ELF-1 (cell line): Measurements from ENCODE around the gene CENPE.
A peak's percentile ranks its signal among the peaks of the same experiment; 100 is the strongest.

Experiments used
- DNase-seq: peaks from one replicate; pipeline ENCODE4 v3.0.0-alpha.2; 2016; ENCODE audit warnings: low read depth, low spot score

The CENPE gene

DNA sequence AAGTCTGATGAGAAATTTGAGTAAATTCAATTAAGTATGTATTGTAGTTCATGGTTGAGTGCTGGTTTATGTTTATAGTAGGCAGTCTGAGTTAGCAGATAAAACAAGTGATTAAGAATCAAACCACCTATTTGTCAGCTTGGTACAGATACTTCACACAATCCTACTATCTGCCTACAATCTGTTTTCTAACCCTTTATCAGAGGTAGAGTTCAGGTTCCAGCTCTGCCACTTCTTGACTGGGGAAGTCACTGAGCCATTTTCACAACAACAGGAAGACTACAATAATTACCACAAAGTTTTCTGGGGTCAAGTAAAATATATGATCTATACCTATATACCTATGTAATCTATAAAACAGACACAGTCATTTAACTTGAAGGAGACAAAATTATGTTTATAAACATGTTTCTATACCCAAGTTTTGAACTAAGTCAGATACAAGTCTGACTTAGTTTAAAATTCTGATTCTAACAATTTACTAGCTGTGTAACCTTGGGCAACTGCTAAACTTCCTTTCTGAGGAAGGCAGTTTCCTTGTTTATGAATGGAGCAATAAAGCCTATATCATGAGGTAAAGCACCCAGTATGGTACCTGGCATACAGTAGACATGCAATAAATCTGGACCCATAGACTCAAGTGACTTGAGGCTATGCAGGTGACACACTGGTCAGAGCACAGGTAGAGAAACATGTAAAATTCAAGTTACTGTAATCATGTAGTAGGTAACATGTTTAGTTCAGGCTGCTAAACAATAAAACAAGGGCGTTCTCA, 61.3 kb downstream of the CENPE start:
- DNase-seq, result no peak

DNA sequence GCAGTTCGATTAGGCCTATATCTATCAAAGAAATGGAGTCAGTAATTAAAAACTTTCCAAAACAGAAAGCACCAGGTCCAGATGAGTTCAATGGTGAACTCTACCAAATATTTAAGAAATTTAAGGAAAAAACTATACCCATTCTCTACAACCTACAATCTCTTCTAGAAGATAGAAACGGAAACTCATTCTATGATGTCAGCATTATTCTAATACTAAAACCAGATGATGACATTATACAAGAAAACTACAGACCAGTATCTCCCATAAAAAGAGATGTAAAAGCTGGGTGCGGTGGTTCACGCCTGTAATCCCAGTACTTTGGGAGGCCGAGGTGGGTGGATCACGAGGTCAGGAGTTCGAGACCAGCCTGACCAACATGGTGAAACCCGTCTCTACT, 69.0 kb downstream of the CENPE start:
- DNase-seq, result no peak

DNA sequence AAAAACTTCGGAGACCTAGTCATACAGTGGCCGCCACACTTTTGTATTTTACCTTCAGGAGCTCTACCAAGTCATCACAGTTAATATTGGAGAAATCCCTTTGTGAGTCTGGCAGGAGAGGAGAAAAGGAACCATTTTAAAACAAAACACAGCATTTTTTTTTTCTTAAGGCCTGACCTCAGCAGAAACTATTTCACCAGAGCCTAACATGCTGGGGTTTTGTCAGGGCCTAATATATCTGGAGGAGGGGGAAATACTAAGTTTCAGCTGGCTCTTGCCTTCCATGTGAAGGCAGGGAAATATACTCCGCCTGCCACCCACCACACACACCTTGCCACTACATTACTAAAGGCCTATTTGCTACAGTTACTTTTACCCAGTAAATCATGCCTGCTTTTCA, 72.0 kb downstream of the CENPE start:
- DNase-seq, result no peak

DNA sequence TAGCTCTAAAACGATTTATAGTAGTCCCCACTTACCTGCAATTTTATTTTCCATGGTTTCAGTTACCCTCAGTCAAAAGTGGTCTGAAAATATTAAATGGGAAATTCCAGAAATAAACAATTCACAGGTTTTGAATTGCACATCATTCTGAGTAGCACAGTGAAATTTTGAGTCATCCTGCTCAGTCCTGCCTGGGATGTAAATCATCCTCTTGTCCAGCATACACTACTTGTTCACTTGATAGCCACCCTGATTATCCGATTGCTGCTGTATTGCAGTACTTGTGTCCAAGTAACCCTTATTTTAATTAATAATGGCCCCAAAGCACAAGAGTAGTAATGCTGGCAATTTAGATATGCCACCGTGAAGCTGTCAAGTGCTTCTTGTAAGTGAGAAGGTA, 75.0 kb downstream of the CENPE start:
- no peak for DNase-seq

DNA sequence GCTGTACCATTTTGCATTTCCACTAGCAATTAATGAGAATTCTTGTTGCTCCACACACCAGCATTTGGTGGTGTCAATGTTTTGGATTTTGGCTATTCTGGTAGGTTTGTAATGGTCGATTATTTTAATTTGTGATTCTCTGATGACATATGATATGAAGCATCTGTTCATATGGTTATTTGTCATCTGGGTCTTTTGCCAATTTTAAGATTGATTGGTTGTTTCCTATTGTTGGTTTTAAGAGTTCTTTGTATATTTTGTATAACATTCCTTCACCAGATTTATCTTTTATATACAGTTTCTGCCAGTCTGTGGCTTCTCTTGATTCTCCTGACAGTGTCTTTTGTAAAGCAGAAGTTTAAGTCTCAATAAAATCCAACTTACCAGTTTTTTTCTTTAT, 80.0 kb downstream of the CENPE start:
- DNase-seq, result no peak

DNA sequence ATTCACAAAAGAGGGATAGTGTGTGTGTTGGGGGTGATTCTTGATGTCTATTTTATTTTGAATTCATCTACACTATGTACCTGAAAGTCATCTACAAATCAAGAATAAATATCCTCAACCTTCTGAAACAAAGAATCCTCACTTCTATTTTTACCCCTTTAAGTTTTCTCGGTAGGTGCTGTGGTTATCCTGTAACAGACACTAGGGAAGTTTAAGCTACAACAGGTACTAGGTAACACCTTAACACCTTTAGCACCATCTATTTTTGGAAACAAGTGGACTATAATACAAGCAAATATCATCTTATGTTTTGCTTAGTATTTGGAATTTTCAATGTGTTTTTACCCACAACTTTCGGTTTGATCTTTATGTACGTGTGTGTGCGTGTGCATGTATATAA, 86.5 kb downstream of the CENPE start:
- DNase-seq, result no peak

DNA sequence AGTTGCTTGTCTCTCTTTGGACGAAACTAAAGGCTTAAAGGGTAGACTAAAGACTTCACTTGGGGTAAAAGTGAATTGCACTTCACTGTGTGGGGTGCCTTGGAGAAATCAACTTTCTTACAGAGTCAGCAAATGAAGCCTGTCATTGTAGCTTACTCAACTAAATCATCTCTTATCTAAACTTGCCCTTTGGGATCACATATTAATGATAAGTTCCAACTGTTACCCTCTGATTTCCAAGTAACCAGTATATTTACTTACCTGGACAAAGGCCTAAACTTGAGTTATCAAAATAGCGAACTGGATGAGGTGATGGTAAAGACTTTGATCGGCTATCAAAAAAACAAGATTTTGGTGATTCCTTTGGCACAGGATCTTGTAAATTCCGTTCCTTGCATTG, 89.6 kb downstream of the CENPE start:
- DNase-seq, result no peak

DNA sequence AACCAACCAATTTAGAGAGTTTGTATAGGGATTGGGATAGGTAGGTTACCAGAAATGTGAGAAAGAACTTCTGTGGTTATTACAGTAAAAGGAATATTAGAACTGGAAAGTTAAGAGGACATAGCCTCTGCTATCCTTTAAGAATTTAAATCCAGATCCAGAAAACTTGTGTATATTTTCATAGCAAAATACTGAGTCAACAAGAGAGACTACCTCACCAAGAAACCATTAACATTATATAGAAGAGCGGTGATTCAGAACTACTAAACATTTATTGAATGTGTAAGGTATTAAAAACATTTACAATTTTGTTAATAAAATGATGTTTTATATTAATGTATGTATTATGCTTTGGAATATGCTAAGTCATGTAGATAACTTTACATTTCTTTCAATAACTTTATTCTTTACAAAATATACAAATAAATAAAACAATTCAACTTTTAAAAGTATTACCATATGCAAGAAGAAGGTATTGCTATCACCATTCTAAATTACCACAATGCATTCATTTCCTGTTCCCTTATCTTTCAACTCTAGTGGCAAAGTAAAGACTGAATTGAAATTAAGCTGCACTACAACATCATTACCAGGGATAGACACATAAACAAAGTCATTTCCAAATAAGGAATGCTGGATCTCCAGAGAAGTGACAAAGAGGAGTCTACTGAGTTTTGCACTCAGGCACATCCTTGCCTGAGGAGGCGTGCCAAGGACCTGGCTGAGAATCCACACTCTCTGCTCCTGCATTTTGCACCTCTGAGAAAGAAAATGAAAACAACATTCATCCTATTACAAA, 92.4 kb downstream of the CENPE start:
- DNase-seq, result no peak

DNA sequence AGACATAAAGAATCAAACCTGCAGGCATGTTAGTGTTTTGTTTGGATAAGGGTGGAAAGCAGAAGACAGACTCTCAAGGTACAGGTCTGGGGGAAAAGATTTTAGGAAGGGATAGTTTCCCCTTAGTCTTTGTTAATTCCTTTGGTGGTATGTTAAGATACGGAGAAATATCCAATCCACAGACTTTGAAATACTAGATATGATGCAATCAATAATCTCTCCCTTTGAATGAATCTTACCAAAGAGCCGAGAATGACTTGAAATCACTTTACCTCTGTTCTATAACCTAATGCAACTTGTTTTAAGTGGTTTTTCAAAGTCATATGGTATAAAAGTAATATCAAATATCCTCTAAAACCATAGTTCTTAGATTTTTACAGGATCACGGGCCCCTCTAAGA, 93.3 kb downstream of the CENPE start:
- DNase-seq, result no peak

DNA sequence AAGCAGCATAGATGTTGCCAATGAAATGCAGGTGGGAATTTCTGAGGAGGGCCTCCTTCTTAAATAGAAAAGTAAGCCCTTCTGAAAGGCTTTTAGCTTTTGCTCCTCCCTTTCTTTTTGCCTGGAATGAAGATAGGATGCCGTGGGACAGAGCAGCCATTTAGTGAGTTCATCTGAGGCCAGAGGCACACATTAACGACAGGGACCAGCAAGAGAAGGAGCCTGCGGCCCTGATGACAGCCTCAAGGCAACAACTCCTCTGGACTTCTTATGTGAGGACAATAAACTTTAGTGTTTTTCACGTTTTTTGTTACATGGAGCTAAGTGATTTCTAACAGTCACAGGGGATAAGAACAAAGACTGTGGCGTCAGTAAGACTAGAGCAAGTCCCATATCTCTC, 97.5 kb downstream of the CENPE start:
- DNase-seq, result peak; percentile 19

DNA sequence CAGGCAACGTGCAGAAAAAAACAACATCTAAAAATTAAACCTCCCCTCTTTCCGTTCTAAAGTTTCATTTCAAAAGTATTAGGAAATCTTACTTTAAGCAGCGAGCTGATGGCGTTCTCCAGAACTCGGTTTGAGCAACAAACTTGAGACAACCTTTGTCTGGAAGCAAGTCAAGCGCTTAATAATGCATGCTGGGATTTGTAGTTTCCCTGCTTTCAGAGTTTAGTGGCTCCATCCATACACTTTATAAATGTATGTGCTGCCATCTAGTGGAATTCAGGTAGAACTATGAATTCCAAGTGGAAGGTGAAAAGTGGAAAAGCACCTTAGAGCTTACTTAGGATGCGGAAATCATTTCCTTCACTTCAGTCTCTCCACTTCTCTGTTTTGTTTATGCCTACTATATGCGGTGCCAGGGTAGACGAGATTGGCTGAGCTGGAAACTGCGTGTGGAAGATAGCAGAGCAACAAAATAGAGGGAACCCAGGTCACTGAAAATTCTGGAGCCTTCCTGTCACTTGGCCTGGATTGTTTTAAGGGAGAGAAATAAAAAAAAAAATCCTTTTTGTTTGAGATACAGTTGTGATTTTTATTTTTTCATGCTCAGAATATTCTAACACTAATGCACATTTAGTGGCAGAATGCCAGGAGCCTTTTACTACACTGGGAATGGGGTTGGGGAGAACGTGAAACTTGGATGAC, 98.3 kb downstream of the CENPE start, which contains the start of gene BDH2:
Gene BDH2 (minus strand): TSS at position 144 of the 702 bp plus-strand sequence. CDS start 3,580 bp downstream, outside the sequence.
- peak; percentile 76 for DNase-seq

DNA sequence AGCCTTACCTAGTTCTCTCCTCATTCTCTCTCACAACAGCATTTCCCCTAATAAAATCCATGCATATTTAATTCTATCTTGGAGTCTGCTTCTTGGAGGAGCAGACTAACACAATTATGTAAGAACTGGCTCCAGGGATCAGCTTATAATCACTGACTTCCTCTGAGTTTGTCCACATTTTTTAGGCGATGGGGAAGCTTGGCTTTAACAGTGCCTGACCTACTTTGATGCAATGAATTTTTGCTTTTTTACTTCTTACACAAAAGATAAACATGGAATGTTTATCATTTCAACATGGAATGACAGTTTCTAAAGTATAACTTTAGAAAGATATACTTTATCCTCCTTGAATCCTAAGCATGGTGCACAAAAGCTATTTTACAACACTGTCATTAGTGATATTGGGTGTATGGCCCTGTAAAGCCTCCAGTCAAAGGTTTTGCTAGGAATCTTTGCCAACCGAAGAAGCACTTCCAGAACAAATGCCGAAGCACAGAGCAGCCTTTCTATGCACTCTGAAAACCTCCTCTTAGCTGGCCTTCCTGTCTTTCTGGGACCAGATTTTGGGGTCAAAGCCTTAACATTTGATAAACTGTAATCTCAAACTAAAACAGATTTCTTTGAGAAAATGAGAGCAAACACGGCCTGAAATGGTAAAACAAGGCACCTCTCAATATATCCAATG, 99.2 kb downstream of the CENPE start:
- DNase-seq, result no peak

DNA sequence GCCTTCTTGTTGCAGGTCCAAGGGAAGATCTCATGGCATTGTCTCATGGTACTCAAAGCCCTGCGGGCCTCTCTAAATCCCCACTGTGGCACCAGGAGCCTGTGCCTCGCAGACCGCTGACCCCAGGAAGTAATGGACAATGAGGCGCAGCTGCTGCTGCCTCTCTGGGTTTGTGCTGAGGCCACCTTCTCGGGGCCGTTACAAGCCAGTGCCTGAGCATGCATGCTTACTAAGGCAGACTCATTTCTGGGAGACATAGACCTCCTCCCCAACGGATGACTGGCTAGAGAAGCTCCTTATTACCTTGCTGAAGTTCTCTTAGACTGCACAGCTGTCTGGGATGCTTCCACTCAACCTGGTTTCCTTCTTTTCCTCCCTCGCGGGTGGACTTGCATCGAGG, 99.8 kb downstream of the CENPE start:
- DNase-seq, result no peak

DNA sequence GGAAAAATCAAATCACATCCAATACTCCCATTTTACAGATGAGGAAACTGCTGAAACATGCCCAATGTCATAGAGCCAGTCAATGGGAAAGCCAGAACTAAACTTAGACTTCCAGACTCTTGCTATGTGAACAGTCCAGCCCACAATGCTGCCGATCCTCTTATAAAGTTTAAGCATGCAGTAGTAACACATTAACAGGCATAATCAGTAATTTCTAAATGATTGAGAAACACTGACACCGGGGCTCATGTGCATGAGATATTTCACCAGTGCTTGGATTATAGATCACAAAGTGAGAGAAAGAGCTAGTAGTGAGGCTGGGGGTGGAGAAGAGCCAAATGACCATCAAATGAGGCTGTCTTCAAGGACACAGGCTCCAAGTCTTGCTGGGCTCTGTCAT, 101.0 kb downstream of the CENPE start:
- DNase-seq, result no peak

DNA sequence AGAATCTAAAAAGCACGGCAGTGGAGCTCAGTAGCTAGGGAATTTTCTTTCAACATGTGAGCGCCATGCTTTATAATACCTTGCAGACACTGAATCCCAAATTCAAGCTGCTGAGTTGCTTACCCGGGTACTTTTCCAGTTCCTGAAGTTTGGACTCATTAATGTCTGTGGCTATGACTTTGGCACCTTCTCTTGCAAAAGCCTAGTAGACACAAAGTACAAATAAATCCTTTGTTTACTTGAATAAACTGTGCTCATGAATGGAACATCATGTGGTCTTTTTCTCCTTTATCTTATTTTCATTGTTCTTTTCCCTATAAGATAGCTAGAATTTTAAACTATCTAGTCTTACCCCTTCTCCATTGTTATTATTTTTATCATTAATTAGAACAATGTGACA, 103.1 kb downstream of the CENPE start:
- no peak for DNase-seq

DNA sequence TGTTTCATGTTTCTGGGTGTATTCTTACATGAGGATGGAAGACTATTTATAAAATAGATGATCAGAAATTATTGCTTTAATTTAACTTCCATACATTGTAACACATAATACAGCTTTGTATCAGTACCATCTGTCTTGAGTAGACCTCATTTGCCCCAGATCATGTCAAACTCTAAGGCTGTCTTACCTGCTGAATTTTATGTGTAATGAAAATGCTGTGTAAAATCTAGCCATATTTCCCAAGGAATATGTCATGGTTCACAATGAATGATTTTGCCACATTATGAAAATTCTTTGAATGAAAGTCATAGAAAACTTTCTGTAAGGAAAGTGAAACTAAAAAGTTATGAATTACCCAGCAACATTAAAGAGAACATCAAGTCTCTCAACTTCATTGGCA, 105.9 kb downstream of the CENPE start:
- DNase-seq, result no peak

DNA sequence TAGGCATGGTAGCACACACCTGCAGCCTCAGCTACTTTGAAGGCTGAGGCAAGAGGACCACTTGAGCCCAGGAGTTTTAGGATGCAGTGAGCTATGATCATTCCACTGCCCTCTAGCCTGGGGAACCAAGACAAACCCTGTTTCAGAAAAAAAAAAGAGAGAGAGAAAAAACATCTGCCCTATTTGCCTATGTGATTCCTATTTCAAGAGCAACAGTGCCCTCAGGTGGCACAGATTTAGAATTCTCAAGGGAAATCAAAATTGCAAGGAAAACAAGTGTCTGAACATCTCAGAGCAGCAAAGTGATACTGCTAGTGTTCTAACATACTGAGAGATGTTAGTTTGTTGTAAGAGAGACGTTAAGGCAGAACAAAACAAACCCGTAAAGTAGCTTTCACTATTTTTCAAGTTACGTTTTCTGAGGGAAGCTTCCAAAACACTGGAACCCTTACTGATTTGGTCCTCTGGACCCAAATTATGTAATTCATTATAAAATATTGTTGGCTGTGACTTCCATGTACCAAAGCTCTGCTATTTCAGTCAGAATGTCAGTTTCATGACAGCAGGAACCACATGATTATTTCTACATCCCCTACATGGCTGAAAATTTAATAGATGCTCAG, 106.4 kb downstream of the CENPE start:
- DNase-seq, result peak; percentile 37

DNA sequence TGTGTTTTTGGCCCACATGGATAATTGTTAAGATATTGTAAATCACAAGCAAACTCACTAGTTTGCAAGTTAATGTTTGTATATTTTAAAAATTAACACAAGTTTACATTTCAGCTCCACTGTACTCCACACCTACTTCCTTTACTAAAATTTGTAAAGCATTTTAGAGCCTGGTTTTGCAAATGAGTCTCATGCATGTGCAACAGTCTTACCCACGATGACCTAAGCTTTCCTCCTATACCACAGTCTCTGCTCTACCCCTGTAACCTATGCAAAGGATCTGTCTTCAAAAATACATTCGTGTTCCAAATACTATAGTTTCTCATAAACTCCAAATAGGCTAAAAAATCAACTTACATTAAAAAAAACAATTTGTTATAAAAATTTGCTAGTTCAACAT, 108.7 kb downstream of the CENPE start:
- DNase-seq, result no peak

DNA sequence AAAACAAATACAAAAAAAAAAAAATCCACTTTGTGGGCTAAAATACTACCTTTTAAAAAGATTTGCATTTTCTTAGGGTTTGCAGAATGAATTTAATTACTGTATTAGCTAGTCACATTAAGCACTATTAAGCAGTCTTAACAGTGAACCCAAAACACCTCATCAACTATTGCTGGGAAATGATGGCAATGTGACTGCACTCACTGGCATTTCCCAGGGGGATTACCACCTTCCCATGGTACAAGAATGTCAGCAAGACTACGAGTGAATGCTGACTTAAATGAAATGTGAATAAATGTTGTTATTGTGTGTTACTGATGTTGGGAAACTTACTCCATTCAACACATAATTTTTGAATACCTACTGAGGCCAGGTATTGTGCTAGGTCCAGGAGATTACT, 111.6 kb downstream of the CENPE start:
- no peak for DNase-seq

DNA sequence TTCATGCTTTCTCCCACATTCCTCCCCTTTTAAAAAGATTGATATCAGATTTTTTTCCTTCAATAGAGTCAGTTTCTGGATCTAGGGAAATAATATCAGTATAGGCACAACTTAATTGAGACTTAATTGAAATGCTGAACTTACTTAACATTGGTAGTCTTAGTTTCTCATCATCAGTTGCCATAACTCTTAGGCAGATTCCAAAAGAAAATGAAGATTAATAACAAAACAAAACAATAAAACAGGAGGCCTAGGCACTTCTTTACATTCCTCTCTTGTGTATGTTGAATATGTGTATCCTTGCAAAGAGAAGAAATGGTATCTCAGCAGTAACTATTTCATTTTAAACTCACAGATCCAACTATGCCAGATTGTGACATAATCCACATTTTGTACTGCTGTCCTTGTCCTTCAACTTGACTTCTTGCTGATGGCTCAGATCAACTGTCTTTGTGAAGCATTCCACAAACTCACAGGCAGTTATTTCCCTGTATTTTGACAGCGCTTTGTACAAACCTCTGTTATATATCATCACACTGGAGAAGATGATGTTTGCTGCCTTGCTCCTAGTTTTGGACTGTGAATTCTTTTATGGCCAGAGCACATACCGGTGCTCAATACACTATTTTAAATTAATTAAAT, 112.5 kb downstream of the CENPE start:
- DNase-seq, result no peak

DNA sequence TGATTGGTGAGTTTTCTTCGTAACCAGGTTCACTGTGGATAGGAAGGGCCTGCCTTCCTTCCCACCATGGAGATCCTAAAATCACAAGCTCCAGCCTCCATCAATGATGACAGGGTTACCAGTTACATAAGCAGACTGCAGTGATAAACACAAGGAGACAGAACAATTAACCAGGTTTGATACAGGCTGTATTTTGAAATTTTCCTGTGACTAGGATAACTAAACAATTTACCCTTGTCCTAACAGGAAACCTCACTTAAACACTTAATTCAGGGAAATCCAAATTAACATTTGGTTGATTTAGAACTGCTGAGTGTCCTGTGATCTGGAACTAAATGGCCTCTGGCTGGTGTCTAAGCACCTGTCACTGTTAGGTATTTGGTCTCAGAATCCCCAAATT, 118.5 kb downstream of the CENPE start:
- no peak for DNase-seq
